C4-2B (cell line): ENCODE measurements around the gene HNF4A.

ENCODE experiments used
- ZFX ChIP-seq: fragments of 450-650 bp; IDR thresholded peaks from 2 replicates; pipeline ENCODE4 v1.6.1; 2017
- TF ChIP-seq, protein P1 (sequence below): fragments of 450-650 bp; conservative IDR thresholded peaks from 2 replicates; pipeline ENCODE4 v1.5.1; 2017; ENCODE audit warnings: mild to moderate bottlenecking

GRCh38 chr20:44343162-44343675 is 12.3 kb upstream of the HNF4A start:
- TF ChIP-seq, protein P1, sequence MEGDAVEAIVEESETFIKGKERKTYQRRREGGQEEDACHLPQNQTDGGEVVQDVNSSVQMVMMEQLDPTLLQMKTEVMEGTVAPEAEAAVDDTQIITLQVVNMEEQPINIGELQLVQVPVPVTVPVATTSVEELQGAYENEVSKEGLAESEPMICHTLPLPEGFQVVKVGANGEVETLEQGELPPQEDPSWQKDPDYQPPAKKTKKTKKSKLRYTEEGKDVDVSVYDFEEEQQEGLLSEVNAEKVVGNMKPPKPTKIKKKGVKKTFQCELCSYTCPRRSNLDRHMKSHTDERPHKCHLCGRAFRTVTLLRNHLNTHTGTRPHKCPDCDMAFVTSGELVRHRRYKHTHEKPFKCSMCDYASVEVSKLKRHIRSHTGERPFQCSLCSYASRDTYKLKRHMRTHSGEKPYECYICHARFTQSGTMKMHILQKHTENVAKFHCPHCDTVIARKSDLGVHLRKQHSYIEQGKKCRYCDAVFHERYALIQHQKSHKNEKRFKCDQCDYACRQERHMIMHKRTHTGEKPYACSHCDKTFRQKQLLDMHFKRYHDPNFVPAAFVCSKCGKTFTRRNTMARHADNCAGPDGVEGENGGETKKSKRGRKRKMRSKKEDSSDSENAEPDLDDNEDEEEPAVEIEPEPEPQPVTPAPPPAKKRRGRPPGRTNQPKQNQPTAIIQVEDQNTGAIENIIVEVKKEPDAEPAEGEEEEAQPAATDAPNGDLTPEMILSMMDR: no peak
- TF ChIP-seq ZFX: no peak
